Measurements from ENCODE around the gene HADHB.

The HADHB gene

GRCh38 chr2:26202981-26203490 is 41.7 kb upstream of the HADHB start:
- Histone ChIP-seq H3K27me3 (ENCODE audit: control insufficient read depth, insufficient read depth, low read length) (no peaks in the 10 kb centered on the region), H3K4me3 (ENCODE audit: low read depth, low read length) (peak overlapping the region; percentile 13), H3K9me3 (ENCODE audit: control insufficient read depth, low read length) (no peaks in the 10 kb centered on the region), H3K27ac (peak overlapping the region; percentile 86), H3K4me2 (ENCODE audit: low read length) (peak overlapping the region; percentile 37), H2AFZ (no peak overlapping the region), H3K36me3 (ENCODE audit: control insufficient read depth, insufficient read depth, low read length) (no peaks in the 10 kb centered on the region), H3K79me2 (no peaks in the 10 kb centered on the region), H3K4me1 (peaks cover 51% of the 10 kb centered on the region), H3K9ac (no peak overlapping the region)
- no peak for TF ChIP-seq CTCF (IDR thresholded peaks at IDR 0.05)

- H3K4me1 ChIP-seq, result peaks cover 44% of the 10 kb centered on the region
- no peaks in the 10 kb centered on the region for H3K27me3 ChIP-seq (ENCODE audit: control insufficient read depth, insufficient read depth, low read length)
- no peak for TF ChIP-seq CTCF (IDR thresholded peaks at IDR 0.05)
- no peaks in the 10 kb centered on the region for H3K79me2 ChIP-seq
- H3K9ac ChIP-seq, result no peak overlapping the region
- H3K27ac ChIP-seq, result peak overlapping the region; percentile 86
- no peak overlapping the region for H3K4me3 ChIP-seq (ENCODE audit: low read depth, low read length)
- no peaks in the 10 kb centered on the region for H3K36me3 ChIP-seq (ENCODE audit: control insufficient read depth, insufficient read depth, low read length)
- no peak overlapping the region for H2AFZ ChIP-seq
- peak overlapping the region; percentile 37 for H3K4me2 ChIP-seq (ENCODE audit: low read length)
- H3K9me3 ChIP-seq (ENCODE audit: control insufficient read depth, low read length), result no peaks in the 10 kb centered on the region
Observed at GRCh38 chr2:26203906-26204305, 40.8 kb upstream of the HADHB start.

GRCh38 chr2:26212011-26212410 is 32.7 kb upstream of the HADHB start:
- Histone ChIP-seq H3K79me2 (no peaks in the 10 kb centered on the region), H3K36me3 (ENCODE audit: control insufficient read depth, insufficient read depth, low read length) (no peaks in the 10 kb centered on the region), H3K4me3 (ENCODE audit: low read depth, low read length) (no peak overlapping the region), H3K4me1 (peaks cover 8% of the 10 kb centered on the region), H3K9me3 (ENCODE audit: control insufficient read depth, low read length) (no peaks in the 10 kb centered on the region), H2AFZ (no peak overlapping the region), H3K27ac (no peak overlapping the region), H3K4me2 (ENCODE audit: low read length) (no peak overlapping the region), H3K9ac (no peak overlapping the region), H3K27me3 (ENCODE audit: control insufficient read depth, insufficient read depth, low read length) (no peaks in the 10 kb centered on the region)
- no peak for TF ChIP-seq CTCF (IDR thresholded peaks at IDR 0.05)

- Histone ChIP-seq H3K36me3 (ENCODE audit: control insufficient read depth, insufficient read depth, low read length) (no peaks in the 10 kb centered on the region), H3K9me3 (ENCODE audit: control insufficient read depth, low read length) (no peaks in the 10 kb centered on the region), H3K27ac (no peak overlapping the region), H3K4me3 (ENCODE audit: low read depth, low read length) (no peak overlapping the region), H3K27me3 (ENCODE audit: control insufficient read depth, insufficient read depth, low read length) (no peaks in the 10 kb centered on the region), H3K9ac (no peak overlapping the region), H3K79me2 (no peaks in the 10 kb centered on the region), H3K4me1 (peaks cover 3% of the 10 kb centered on the region), H2AFZ (no peak overlapping the region), H3K4me2 (ENCODE audit: low read length) (no peak overlapping the region)
- no peak for TF ChIP-seq CTCF (IDR thresholded peaks at IDR 0.05)
Observed at GRCh38 chr2:26214759-26215158, 30.0 kb upstream of the HADHB start.

- Histone ChIP-seq H3K4me1 (no peaks in the 10 kb centered on the region), H3K27ac (no peak overlapping the region), H3K27me3 (ENCODE audit: control insufficient read depth, insufficient read depth, low read length) (no peaks in the 10 kb centered on the region), H3K4me3 (ENCODE audit: low read depth, low read length) (no peak overlapping the region), H3K36me3 (ENCODE audit: control insufficient read depth, insufficient read depth, low read length) (no peaks in the 10 kb centered on the region), H3K4me2 (ENCODE audit: low read length) (no peak overlapping the region), H3K9ac (no peak overlapping the region), H3K79me2 (no peaks in the 10 kb centered on the region), H3K9me3 (ENCODE audit: control insufficient read depth, low read length) (no peaks in the 10 kb centered on the region), H2AFZ (no peak overlapping the region)
- no peak for TF ChIP-seq CTCF (IDR thresholded peaks at IDR 0.05)
Observed at GRCh38 chr2:26215833-26216232, 28.9 kb upstream of the HADHB start.
